ENCODE results near the gene LDLRAD4.
"Not testable (repeated sequence)": the region's sequence is repeated elsewhere in the genome, so short reads cannot be mapped to it uniquely, and the experiment has no call there.

The LDLRAD4 gene

GRCh38 chr18:13661051-13661778 is 442.7 kb downstream of the LDLRAD4 start:
- no peak for DNase-seq

DNA sequence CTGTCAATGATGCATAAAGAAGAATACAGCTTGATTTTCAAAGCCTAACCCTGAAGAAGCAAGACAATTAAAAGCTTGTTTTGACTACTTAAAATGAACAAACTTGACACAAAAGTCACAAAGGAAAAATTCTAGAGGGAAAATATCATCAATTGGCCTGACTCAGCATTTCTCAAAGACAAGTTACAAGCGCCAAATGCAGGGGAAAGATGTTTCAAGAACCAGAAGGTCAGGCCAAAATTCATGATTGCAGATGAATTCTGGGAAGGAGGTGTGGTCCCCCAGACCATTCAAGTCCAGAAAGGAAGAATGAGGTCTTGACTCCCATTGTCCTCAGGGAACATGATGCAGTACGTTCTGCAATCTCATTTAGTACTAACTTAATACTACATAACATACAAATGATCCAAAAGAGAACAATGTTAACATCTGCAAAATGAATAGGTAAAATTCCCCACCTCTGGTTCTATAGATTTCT is 443.3 kb downstream of the LDLRAD4 start:
- DNase-seq = no peak

DNA sequence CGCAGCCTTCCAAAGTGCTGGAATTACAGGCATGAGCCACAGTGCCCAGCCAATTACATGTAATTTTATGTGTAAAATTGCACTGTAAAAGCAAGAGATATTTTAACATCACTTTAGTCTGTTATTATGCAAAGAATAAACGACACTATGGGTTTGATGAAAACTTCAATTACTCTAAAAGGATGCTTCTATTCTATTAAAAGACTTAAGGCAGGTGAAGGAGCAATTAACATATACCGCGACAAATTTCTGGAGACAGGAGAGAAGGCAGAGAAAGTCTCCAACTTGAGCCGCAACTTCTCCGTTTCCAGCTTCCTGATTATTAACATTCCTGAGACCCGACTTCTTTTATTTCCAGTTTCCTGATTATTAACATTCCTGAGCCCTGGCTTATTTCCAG is 454.1 kb downstream of the LDLRAD4 start:
- DNase-seq = no peak

DNA sequence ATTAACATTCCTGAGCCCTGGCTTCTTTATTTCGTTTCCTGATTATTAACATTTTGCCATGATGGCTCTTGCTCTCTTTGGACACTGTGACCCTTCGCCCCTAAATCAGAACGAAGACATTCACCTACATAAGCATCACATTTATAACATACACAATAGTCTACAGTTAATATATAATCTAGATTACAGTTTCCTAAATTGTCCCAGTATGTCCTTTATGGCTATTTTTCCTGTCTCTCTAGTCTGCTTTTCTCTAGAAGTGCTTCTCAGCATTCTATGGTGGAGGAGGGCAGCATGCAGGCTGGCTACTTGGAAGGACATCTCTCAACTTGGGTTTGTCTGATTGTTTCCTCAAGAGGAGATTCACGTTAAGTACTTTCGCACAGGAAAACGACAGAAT is 457.9 kb downstream of the LDLRAD4 start:
- DNase-seq = no peak

- DNase-seq = not testable (repeated sequence)
Observed at GRCh38 chr18:13677350-13677749, 458.8 kb downstream of the LDLRAD4 start.

GRCh38 chr18:13680612-13681011 is 462.1 kb downstream of the LDLRAD4 start:
- DNase-seq = peak; percentile 2

GRCh38 chr18:13681701-13682100 is 463.1 kb downstream of the LDLRAD4 start:
- DNase-seq = no peak

- no peak for DNase-seq
Observed at GRCh38 chr18:13684546-13684945, 466.0 kb downstream of the LDLRAD4 start.

GRCh38 chr18:13688191-13689136 is 469.9 kb downstream of the LDLRAD4 start:
- no peak for DNase-seq

GRCh38 chr18:13690060-13690459 is 471.5 kb downstream of the LDLRAD4 start:
- DNase-seq = not testable (repeated sequence)

GRCh38 chr18:13695337-13695736 is 476.8 kb downstream of the LDLRAD4 start:
- not testable (repeated sequence) for DNase-seq

GRCh38 chr18:13696961-13697360 is 478.4 kb downstream of the LDLRAD4 start:
- no peak for DNase-seq

GRCh38 chr18:13700153-13700552 is 481.6 kb downstream of the LDLRAD4 start:
- no peak for DNase-seq
